GM12891 (cell line): ENCODE results near the gene PLXNC1.
A peak's percentile ranks its signal among the peaks of the same experiment; 100 is the strongest.

ENCODE experiments used
- POLR2A ChIP-seq: IDR thresholded peaks from 2 replicates; pipeline ENCODE4 v1.6.1; 2011; ENCODE audit warnings: low read depth, low read length, control low read depth
- POLR2AphosphoS5 ChIP-seq: IDR thresholded peaks from 2 replicates; pipeline ENCODE4 v1.6.1; 2011; ENCODE audit warnings: low read depth, low read length, control low read depth
- POU2F2 ChIP-seq: IDR thresholded peaks from 2 replicates; pipeline ENCODE4 v1.6.1; 2011; ENCODE audit warnings: low read depth, mild to moderate bottlenecking, control low read depth, low read length, moderate library complexity
- SPI1 ChIP-seq: IDR thresholded peaks from 2 replicates; pipeline ENCODE4 v1.6.1; 2011; ENCODE audit warnings: low read depth, low read length, control low read depth
- TAF1 ChIP-seq: IDR thresholded peaks from 2 replicates; pipeline ENCODE4 v1.6.1; 2011; ENCODE audit warnings: low read depth, low read length, control low read depth

- TF ChIP-seq TAF1: no peak
- TF ChIP-seq POLR2AphosphoS5: no peak
- TF ChIP-seq POLR2A: no peak
- 0 out of 2 replicates have a peak, but pooled peaks have one; percentile 20 for TF ChIP-seq SPI1
- no peak for TF ChIP-seq POU2F2
Observed at GRCh38 chr12:94228488-94228907, 80.1 kb downstream of the PLXNC1 start.
